ENCODE results near the gene MYOCD. TPM values are rescaled to one million over a fixed set of nuclear protein-coding genes. Genes with fewer than 3 reads are reported as not detected.

MYOCD gene
- total RNA-seq, 2 donors from 2014 or later, result 7.5 to 11.8 TPM

- Mint-ChIP-seq H3K27me3 (ENCODE audit: insufficient read depth) (no peaks in the 10 kb centered on the region), H3K27ac (no peak overlapping the region), H3K4me1 (peaks cover 8% of the 10 kb centered on the region), H3K4me3 (no peak overlapping the region), H3K9me3 (no peaks in the 10 kb centered on the region), H3K36me3 (ENCODE audit: low read depth) (peaks cover 2% of the 10 kb centered on the region)
- Histone ChIP-seq H3K36me3 (ENCODE audit: control insufficient read depth, insufficient read depth, low read length) (peaks cover 41% of the 10 kb centered on the region), H3K4me1 (ENCODE audit: control insufficient read depth, insufficient read depth, low read length) (no peaks in the 10 kb centered on the region), H3K27ac (ENCODE audit: low read depth, low read length) (no peak overlapping the region), H3K27me3 (ENCODE audit: control insufficient read depth, insufficient read depth, low read length, poor library complexity, severe bottlenecking) (no peaks in the 10 kb centered on the region), H3K4me3 (ENCODE audit: low read length) (no peak overlapping the region), H3K9me3 (ENCODE audit: control insufficient read depth, low read length) (no peaks in the 10 kb centered on the region), H3K9ac (ENCODE audit: extremely low read depth, low read length, poor library complexity, severe bottlenecking) (no peak overlapping the region)
- no peak for DNase-seq
- 72% methylated on average over 2 of the region's 2 CpGs; no CpG with 5 or more reads in 1 of the 2 experiments for WGBS, 2 experiments (ENCODE audit: insufficient coverage in 1 of 2, insufficient read length in 1 of 2)
- TF ChIP-seq, protein P1, sequence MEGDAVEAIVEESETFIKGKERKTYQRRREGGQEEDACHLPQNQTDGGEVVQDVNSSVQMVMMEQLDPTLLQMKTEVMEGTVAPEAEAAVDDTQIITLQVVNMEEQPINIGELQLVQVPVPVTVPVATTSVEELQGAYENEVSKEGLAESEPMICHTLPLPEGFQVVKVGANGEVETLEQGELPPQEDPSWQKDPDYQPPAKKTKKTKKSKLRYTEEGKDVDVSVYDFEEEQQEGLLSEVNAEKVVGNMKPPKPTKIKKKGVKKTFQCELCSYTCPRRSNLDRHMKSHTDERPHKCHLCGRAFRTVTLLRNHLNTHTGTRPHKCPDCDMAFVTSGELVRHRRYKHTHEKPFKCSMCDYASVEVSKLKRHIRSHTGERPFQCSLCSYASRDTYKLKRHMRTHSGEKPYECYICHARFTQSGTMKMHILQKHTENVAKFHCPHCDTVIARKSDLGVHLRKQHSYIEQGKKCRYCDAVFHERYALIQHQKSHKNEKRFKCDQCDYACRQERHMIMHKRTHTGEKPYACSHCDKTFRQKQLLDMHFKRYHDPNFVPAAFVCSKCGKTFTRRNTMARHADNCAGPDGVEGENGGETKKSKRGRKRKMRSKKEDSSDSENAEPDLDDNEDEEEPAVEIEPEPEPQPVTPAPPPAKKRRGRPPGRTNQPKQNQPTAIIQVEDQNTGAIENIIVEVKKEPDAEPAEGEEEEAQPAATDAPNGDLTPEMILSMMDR (conservative IDR thresholded peaks at IDR 0.05), result no peak
Measured at GRCh38 chr17:12726131-12726530, 60.4 kb downstream of the MYOCD start.

DNA sequence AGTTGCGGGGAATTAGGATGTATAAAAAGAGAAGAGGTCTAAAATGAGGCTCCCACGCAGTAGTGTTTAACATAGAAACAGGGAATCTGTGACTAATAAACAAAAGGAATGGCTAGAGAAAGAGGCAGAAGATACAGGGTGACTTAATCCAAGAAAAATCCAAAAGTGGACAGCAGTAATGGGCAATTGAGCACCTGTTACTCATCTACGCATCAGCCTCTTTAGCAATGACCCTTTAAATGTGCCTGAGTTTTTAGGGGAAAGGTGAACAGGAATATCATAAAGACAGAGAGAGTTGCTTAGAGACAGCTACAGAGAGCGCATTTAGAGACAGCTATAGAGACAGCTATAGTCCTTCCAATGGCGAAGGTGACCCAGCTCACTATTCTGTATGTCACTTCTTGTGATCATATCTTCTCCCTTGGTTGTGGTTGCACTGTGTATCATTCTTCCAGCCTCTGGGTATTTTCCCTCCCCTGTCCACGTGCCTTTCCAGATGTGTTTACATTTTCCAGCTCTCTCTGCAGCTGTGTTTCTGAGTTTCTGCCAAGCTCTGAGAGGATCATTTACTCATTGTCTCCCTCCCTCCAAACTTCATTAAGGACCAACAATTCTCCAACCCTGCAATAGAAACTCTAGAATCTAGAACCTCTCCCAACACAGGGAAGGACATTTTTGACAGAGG is 61.5 kb downstream of the MYOCD start:
- no peaks in the 10 kb centered on the region for H3K27me3 Mint-ChIP-seq (ENCODE audit: insufficient read depth)
- H3K27ac ChIP-seq (ENCODE audit: low read depth, low read length), result no peak overlapping the region
- H3K27me3 ChIP-seq (ENCODE audit: control insufficient read depth, insufficient read depth, low read length, poor library complexity, severe bottlenecking), result no peaks in the 10 kb centered on the region
- DNase-seq, result no peak
- H3K4me3 ChIP-seq (ENCODE audit: low read length), result no peak overlapping the region
- H3K4me1 ChIP-seq (ENCODE audit: control insufficient read depth, insufficient read depth, low read length), result peaks cover 9% of the 10 kb centered on the region
- no peaks in the 10 kb centered on the region for H3K9me3 Mint-ChIP-seq
- TF ChIP-seq, protein P1 (conservative IDR thresholded peaks at IDR 0.05), result no peak
- 83 to 90% methylated on average over 6 of the region's 6 CpGs for WGBS, 2 experiments (ENCODE audit: insufficient coverage in 1 of 2, insufficient read length in 1 of 2)
- peaks cover 4% of the 10 kb centered on the region for H3K36me3 Mint-ChIP-seq (ENCODE audit: low read depth)
- H3K4me1 Mint-ChIP-seq, result peaks cover 19% of the 10 kb centered on the region
- H3K9me3 ChIP-seq (ENCODE audit: control insufficient read depth, low read length), result no peaks in the 10 kb centered on the region
- H3K36me3 ChIP-seq (ENCODE audit: control insufficient read depth, insufficient read depth, low read length), result peaks cover 47% of the 10 kb centered on the region
- no peak overlapping the region for H3K9ac ChIP-seq (ENCODE audit: extremely low read depth, low read length, poor library complexity, severe bottlenecking)
- H3K4me3 Mint-ChIP-seq, result no peak overlapping the region
- H3K27ac Mint-ChIP-seq, result no peak overlapping the region

GRCh38 chr17:12727881-12728280 is 62.2 kb downstream of the MYOCD start:
- peaks cover 25% of the 10 kb centered on the region for H3K4me1 Mint-ChIP-seq
- 93 to 95% methylated on average over 3 to 7 of the region's 7 CpGs for WGBS, 2 experiments (ENCODE audit: insufficient coverage in 1 of 2, insufficient read length in 1 of 2)
- peaks cover 9% of the 10 kb centered on the region for H3K4me1 ChIP-seq (ENCODE audit: control insufficient read depth, insufficient read depth, low read length)
- no peaks in the 10 kb centered on the region for H3K9me3 ChIP-seq (ENCODE audit: control insufficient read depth, low read length)
- H3K4me3 ChIP-seq (ENCODE audit: low read length), result no peak overlapping the region
- no peaks in the 10 kb centered on the region for H3K27me3 ChIP-seq (ENCODE audit: control insufficient read depth, insufficient read depth, low read length, poor library complexity, severe bottlenecking)
- TF ChIP-seq, protein P1 (conservative IDR thresholded peaks at IDR 0.05), result no peak
- H3K36me3 Mint-ChIP-seq (ENCODE audit: low read depth), result peaks cover 4% of the 10 kb centered on the region
- no peak overlapping the region for H3K4me3 Mint-ChIP-seq
- no peak overlapping the region for H3K27ac ChIP-seq (ENCODE audit: low read depth, low read length)
- H3K27ac Mint-ChIP-seq, result no peak overlapping the region
- H3K36me3 ChIP-seq (ENCODE audit: control insufficient read depth, insufficient read depth, low read length), result peaks cover 42% of the 10 kb centered on the region
- no peaks in the 10 kb centered on the region for H3K27me3 Mint-ChIP-seq (ENCODE audit: insufficient read depth)
- no peak overlapping the region for H3K9ac ChIP-seq (ENCODE audit: extremely low read depth, low read length, poor library complexity, severe bottlenecking)
- no peaks in the 10 kb centered on the region for H3K9me3 Mint-ChIP-seq
- DNase-seq, result no peak

Measured in endodermal cell (in vitro differentiated cells).